ENCODE data around the gene RCVRN.

RCVRN gene

GRCh38 chr17:9934331-9934730 is 29.3 kb upstream of the RCVRN start:
- TF ChIP-seq CTCF (conservative IDR thresholded peaks at IDR 0.05; ENCODE audit: control insufficient read depth, insufficient read depth, low read depth, low read length), result no peak
- H3K4me3 ChIP-seq (ENCODE audit: control insufficient read depth, low read depth, low read length), result no peak overlapping the region
- DNase-seq (ENCODE audit: low read depth), result no peak

- DNase-seq (ENCODE audit: low read depth), result peak; percentile 48
- no peak for TF ChIP-seq CTCF (conservative IDR thresholded peaks at IDR 0.05; ENCODE audit: control insufficient read depth, insufficient read depth, low read depth, low read length)
- no peak overlapping the region for H3K4me3 ChIP-seq (ENCODE audit: control insufficient read depth, low read depth, low read length)
Measured at GRCh38 chr17:9932491-9932890, 27.4 kb upstream of the RCVRN start.

GRCh38 chr17:9931144-9931741 is 26.2 kb upstream of the RCVRN start:
- DNase-seq (ENCODE audit: low read depth), result no peak
- H3K4me3 ChIP-seq (ENCODE audit: control insufficient read depth, low read depth, low read length), result no peak overlapping the region
- TF ChIP-seq CTCF (conservative IDR thresholded peaks at IDR 0.05; ENCODE audit: control insufficient read depth, insufficient read depth, low read depth, low read length), result no peak

GRCh38 chr17:9929871-9930270 is 24.8 kb upstream of the RCVRN start:
- no peak for DNase-seq (ENCODE audit: low read depth)
- TF ChIP-seq CTCF (conservative IDR thresholded peaks at IDR 0.05; ENCODE audit: control insufficient read depth, insufficient read depth, low read depth, low read length), result no peak
- no peak overlapping the region for H3K4me3 ChIP-seq (ENCODE audit: control insufficient read depth, low read depth, low read length)

GRCh38 chr17:9928601-9929333 is 23.7 kb upstream of the RCVRN start:
- no peak overlapping the region for H3K4me3 ChIP-seq (ENCODE audit: control insufficient read depth, low read depth, low read length)
- DNase-seq (ENCODE audit: low read depth), result peak; percentile 89
- peak; percentile 63 for TF ChIP-seq CTCF (conservative IDR thresholded peaks at IDR 0.05; ENCODE audit: control insufficient read depth, insufficient read depth, low read depth, low read length)

- no peak for TF ChIP-seq CTCF (conservative IDR thresholded peaks at IDR 0.05; ENCODE audit: control insufficient read depth, insufficient read depth, low read depth, low read length)
- DNase-seq (ENCODE audit: low read depth), result no peak
- no peak overlapping the region for H3K4me3 ChIP-seq (ENCODE audit: control insufficient read depth, low read depth, low read length)
Measured at GRCh38 chr17:9926150-9926804, 21.2 kb upstream of the RCVRN start.
